HG03378 (cell line): ENCODE results near the gene BICC1.

Source experiments
- ATAC-seq: cut with Tn5 transposase; IDR thresholded peaks from one replicate; pipeline ENCODE4 v1.9.1; 2021; ENCODE audit warnings: mild to moderate bottlenecking, moderate library complexity; ENCODE audit not compliant: unreplicated experiment

BICC1 gene

DNA sequence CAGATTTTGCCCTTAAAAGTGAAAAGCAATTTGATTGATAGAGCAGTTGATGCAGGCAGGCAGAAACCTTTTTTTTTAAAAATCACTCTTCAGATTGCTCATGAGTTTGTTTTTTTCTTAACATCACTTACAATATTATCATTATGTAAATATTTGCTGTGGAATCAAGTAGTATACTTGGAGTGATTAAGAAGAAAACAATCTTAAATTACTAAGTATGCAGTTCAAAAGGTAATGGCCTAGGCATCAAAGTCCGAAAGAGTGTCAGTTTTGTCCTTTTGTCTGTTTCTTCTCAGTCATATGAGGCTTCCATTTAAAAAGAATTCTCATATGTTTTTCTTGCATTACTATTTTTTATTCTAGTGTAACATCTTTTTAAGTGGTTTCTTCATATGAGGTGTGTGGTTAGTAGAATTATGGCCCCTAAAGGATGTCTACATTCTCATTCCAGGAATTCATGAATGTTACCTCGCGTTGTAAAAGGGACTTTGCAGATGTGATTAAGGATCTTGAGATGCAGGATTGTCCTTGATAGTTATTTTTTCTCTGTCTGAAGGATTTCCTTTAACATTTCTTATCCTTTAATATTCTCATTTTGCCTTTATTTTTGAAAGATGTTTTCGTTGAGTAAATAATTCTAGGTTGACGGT, 44.0 kb downstream of the BICC1 start:
- no peak for ATAC-seq

DNA sequence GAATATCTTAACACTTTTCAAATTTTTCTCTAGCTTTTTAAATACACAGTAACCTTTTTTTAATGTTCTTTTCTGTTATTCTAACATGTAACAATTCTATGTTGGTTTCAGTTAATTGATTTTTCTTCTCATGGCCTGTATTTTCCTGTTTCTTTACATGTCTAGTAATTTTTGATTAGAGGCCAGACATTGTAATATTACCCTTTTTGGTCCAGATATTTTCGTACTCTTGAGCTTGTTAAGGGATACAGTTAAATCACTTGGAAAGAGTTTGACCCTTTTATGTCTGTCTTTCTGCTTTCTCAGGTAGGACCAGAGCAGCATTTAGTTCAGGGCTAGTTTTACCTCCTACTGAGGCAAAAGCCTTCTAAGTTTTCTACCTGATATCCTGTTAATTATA, 45.0 kb downstream of the BICC1 start:
- ATAC-seq: no peak

DNA sequence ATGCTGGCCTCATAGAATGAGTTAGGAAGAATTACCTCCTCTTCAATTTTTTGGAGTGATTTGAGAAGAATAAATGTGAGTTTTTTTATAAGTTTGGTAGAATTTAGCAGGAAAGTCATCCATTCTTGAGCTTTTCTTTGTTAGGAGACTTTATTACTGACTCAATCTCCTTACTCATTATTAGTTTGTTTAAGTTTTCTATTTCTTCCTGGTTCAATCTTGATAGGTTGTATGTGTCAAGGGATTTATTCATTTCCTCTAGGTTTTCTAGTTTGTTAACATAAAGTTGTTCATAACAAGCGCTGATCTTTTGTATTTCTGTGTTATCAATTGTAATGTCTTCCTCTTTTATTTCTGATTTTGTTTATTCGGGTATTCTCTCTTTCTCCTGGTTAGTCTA, 47.4 kb downstream of the BICC1 start:
- ATAC-seq: no peak

DNA sequence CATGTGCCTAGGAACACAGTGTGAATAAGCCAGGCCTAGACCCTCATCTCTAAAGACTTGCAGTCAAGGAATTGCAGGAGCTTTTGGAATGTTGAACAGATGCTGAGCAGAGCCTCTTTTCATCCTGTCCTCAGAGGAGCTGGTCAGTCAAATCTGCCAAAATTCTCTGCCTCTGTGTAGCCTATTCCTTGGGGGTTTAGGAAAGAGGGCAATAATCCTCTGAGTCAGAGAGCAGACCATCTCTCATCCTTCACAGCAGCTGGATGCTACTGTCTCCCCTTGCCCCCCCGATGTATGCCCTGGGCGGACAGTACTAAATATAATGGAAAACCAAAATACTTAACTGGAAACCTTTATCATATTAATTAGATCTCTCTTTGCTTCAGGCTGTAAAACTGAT, 52.6 kb downstream of the BICC1 start:
- ATAC-seq: no peak

DNA sequence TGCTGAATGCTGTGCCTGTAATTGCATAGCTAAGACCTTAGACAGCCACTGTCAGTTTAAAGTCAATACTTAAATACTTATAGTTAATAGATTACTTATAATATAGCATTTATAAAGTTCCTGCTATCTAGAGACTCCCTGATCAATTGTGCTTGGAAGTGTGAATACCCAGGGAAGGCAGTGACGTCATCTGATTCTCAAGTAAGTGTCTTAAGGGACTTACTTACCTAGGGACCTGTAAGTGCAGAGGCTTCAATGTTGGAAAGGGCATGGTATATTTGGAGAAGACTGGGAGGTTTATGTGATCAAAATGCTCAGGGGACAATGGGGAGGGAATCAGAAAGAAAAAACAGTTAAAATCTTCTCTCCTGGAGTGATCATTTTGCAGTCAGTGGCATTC, 55.0 kb downstream of the BICC1 start:
- ATAC-seq: no peak

DNA sequence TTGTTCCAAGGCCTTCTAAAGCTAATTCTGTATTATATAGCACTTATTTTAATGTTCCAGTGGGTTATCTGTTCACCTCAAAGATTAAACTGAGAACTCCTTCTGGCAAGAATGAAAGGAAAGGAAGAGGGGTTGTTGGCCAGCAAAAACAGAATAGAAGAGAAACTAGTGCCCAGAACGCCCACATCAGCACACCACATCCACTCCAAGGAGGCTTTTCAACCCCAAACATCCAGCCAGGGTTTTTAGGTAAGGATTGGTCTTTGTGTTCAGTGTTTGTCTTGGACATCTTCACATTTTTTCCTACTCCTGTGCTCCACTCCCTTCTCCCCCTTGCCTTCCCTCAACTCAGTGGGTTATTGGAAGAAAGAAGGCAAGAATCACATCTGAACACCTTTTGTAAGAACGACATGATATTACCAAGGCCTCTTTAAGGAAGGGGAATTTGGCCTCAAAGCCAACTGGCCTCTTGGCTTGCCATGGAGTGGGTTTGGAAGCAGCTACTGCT, 55.8 kb downstream of the BICC1 start:
- no peak for ATAC-seq

DNA sequence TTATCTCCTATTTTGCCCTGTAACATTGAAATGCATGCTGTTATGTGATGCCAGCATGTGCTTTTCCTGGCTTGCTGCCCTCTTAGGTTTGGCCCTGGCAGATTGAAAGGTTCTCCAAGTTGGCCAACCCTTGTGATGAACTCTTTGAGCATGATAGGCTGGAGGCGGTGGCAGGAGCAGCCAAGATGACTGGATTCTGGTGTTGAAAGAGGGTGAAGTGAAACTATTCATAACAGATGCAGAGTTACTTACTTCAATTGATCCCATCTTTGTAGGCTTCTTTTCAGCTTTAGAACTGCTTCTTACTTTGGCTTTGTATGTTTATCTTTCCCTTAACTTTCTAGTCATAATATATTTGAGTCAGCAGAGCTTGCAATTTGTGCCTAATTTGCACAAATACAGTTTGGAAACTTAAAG, 57.6 kb downstream of the BICC1 start:
- no peak for ATAC-seq

DNA sequence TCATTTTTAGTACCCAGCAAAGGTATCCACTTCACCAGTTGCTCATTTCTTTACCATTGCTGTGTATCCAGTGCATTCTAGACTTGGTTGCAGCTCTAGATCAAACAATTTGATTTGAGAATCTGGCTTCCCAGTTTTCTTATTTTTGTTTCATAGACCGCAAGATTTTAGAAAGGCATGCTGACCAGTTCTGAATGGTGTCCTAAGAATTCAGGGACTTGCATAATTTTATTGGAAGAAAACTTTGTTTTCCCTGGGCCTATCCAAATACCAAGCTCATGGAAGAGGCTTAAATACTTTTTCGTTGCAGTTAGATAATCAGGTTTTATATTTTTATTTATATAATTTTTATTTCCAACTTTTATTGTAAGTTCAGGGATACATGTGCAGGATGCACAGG, 58.3 kb downstream of the BICC1 start:
- no peak for ATAC-seq

DNA sequence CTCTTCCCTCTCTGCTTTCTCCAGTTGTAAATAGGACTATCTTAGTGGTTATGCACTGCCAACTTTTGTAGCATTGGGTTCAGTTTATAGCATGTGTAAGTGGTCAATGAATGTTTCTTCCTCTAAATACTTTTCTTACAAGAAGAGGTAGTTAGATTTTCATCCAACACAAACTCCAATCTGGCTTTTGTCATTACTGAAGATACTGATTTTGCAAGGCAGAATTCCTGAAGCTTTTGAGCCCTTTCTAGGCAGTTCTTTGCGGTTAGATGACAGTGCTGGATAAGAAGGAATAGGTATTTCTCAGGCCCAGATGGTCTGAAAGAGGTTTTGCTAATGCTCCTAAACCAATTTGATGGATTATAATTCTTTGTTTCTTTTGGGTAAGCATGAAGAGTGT, 60.5 kb downstream of the BICC1 start:
- ATAC-seq: no peak

DNA sequence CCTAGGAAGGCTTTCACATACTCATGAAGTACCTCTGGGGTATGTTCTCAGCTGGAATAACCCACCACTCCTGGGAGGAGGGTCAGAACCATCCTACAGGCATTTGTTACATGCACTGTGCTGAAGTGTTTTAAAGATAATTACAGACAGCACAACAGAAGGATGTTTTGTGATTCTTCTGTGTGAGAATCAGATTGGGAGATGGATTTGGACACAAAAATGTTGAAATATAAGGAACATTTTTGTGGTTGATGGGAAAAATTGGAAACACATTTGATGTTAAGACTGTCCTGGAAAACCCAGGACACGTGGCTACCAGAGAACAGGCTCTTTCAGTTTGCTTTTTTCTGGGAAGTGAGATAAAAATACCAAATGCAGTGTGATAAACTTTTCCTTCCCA, 61.4 kb downstream of the BICC1 start:
- no peak for ATAC-seq

DNA sequence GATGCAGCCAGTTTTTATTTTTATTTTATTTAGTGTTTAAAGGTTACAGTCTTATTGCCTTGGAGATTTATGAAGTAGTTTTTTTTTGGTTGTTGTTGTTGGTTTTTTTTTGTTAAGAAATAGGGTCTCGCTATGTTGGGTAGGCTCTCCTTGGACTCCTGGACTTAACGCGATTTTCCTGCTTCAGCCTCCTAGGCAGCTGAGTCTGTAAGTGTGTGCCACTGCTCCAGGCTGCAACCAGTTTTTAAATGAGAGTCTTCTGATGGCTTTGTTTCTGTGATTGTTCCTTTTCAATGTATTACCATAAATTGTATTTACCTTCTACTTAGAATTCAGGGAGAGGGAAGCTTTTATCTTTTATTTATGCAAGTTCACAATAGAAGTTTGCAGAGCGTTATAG, 62.8 kb downstream of the BICC1 start:
- ATAC-seq: no peak

DNA sequence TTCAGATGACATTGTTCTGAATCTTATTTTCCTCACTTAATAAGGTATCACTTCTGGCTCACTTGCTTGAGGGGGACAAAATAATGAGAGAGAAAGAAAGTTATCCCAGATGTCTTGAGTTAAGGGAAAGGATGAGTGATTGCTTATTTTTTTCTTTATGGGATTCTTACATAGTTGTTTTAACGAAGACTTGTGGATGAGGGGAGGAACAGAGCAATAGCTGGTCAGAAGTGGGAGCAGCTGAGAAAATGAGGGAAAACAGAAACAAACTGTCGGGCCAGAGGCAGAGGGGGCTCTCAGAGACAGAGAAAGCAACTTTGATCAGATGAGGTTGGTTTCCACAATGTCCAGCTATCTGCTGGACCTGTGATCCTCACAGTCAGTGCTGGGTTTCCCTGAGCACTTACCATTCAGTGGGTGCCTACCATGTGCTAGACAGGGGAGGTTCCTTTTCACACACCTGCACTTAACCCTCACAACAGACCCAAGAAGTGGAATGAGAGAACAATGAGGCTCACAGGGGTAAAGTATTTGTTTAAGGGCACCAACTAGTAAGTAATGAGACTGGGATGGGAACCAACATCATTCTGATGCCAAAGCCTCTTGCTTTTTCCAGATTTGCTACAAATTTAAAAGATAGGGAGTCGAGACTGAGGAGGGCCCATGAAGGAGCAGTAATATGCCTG, 64.2 kb downstream of the BICC1 start:
- ATAC-seq: no peak

DNA sequence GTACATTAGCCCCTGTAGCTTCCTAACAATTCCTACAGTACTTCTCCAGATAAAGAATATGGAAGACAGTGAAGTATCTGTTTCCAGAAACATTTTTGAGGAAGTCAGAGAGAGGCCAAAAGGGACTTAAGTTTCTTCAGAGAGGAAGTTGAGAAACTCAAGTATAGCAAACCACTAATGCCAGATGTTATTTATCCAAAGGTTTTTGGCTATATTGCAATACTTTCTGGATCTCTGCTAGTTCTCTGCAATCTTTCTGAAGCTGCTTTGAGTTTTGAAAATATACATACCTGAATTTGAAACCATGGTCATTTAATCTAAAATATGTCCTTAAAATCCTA, 64.7 kb downstream of the BICC1 start:
- no peak for ATAC-seq

DNA sequence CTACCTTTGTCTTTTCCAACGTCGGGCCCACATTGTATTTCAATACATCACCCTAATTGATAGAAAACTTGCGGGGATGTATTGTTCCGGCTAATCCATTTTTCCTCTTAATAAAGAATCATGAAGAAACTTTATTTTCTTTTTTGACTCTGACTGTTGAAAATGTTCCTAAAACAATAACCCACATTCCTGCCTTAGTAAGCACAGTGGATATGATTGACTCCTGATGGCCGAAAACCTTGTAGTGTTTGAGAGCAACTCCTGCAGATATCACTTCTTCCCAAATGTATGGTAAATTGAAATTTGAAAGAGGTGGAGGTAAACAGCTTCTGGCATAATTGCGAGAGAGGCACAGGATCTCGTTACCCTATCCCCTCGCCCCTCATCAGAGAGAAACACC, 65.7 kb downstream of the BICC1 start:
- no peak for ATAC-seq

DNA sequence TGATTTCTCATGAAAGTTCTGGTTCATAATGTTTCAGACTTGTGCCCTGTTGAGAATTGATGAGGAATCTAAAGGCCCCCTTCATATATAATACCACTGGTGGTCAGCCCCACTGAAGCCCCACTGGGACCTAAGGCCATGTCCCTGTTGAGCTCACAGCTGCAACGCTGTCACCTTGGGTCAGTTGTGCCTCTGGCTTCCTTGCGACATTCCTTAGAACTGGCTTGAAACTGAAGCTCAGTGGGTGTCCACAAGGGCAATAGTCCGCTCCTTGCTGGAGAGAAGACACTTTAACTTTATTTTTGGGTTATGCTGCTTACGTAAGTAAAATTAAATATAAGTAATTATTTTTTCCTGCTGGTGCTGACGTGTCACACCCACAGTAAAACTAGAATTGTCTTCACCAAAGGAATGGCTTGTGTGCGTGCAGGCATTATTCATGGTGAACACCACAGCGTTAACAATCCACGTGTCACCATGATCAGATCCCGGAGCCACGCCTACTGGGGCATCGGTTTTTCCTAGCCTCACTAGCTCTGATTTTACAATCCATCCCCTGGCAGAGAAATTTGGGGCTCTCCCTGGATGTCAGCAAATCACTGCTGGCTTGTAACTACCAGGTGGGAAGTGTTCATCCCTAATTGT, 66.5 kb downstream of the BICC1 start:
- no peak for ATAC-seq

DNA sequence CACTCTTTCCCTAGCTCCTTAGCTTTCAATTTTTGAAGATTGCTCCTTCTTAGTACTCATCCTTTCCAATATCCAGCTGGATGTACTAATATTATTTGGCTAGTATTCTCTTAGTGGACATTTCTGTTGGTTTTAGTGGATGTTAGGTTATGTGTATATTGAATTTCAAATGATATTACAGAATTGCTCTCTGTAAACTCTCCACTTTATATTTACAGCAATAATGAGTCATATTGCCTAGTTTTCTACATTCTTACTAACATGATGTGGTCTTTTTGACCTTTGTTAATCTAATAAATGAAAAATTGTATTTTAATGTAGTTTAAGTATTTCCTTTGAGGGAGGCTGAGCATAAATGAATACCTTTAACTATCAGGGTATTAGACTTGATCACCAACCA, 69.4 kb downstream of the BICC1 start:
- no peak for ATAC-seq

DNA sequence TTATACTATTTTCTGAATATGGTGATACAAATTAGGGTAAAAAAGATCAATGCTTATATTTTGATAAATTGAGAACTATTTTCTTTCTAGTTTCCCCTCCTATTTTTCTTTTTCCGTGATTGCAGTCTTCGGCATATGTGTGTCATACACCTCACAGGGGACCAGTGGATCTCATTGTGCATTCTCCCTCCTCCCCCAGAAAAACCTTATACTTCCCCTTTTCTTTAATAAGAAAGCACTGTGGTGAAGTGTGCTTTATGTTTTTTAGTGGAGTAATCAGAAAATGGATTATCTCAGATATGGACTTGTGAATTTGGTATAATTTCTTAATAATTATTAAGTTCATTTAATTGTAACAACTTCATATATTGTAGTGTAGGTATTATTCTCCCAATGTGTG, 72.8 kb downstream of the BICC1 start:
- no peak for ATAC-seq

DNA sequence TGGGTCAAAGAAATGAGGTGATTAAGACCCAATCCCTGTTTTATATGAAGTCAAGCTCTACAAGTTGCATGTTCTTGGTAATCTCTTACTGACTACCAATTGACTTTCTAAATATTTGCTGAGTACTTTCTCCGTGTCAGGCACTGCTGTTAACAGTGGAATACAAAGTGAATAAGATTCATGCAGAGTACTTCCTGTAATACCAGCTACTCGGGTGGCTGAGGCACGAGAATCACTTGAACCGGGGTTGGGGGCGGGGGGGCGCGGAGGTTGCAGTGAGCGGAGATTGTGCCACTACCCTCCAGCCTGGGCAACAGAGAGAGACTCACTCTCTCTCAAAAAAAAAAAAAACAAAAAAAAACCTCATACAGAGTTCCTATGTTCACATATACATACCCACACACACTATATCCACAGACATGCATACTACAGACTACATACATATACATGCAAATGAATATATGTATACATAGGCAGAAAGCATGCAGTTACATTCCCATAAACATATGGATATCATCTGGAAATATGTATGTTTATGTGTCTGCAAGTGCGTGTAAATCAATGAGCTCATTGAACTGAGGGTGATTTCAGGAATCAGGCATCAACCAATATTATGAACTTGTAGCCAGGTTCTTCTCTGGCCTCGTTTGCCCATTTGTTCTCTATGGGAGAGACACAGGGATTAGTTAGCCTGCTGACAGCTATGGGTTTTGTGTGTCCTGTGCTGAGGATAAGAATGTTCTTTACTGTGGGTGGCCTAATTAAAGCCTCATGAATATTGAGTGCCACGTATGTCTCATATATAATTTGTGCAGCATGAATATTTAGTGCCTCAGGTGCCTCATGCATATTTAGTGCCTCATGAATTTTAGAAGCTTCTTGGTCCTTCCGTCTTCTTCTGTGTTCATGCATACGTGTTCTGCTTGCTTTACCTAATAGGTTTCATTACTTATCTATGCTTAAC, 73.9 kb downstream of the BICC1 start:
- ATAC-seq: no peak

DNA sequence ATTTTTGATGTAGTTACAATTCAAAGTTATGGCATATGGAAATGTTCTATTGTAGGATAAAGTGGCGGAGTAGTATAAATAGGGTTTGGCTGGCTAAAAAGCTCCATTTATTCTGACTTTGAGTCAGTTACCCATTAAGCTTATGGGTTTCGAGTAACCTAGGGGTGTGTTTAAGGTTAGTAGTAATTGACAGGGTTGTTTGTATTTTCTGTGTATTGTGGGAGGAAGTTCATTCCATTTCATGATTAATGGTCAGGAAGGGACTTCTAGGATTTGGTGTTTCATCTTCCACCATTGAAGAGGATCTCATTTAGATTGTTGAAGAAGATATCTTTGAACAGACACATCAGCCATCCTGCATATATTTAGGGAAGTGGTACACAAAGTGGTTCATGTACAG, 75.0 kb downstream of the BICC1 start:
- ATAC-seq: no peak

DNA sequence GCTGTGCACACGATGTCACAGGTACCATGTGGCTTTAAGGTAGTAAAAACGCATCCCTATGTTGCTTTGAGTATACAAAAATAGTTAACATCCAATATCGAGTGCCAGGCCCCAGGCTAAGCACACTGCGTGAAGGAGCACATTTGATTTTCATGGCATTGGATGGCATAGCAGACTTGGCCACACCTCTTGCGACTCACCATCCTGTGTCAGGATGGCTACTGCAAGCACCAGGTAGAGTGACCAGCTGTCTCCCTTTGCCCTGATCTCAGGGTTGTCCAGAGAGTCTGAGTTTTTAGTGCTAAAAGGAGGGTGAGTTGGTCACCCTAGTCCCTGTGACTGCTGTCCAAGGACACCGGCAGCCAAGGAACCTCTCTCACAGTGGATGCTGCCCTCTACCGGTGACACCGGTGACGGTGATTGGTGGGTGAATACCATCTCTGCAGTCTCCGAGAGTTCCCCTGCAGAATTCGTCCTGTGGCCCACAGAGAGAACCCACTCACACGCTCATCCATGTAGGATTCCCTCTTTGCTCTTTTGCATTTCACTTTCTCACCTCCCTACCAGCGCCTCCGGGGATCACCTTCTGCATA, 76.1 kb downstream of the BICC1 start:
- ATAC-seq: no peak
